Gastroesophageal sphincter (tissue), 3 donors: ENCODE measurements around the gene APOB.

Experiments used
- POLR2A ChIP-seq, 2 donors: fragments of 450-650 bp; IDR thresholded peaks; one replicate each; pipeline ENCODE4 v1.6.1; 2017; ENCODE audit warnings: antibody characterized with exemption in 2 of 2, mild to moderate bottlenecking in 2 of 2, moderate library complexity in 1 of 2
- POLR2AphosphoS5 ChIP-seq: sonication (generic); formaldehyde crosslinking; IDR thresholded peaks from one replicate; pipeline ENCODE4 v1.6.1; 2017; ENCODE audit warnings: antibody characterized with exemption
- TF ChIP-seq, protein P1 (sequence below), 4 experiments: fragments of 200-600 bp in 2 of 4; fragments of 450-650 bp in 2 of 4; sonication (generic) in 1 of 4; IDR thresholded peaks; one replicate each; pipeline ENCODE4 v1.5.1; 2017 to 2019; ENCODE audit warnings: antibody characterized with exemption in 4 of 4, mild to moderate bottlenecking in 2 of 4, moderate library complexity in 2 of 4

DNA sequence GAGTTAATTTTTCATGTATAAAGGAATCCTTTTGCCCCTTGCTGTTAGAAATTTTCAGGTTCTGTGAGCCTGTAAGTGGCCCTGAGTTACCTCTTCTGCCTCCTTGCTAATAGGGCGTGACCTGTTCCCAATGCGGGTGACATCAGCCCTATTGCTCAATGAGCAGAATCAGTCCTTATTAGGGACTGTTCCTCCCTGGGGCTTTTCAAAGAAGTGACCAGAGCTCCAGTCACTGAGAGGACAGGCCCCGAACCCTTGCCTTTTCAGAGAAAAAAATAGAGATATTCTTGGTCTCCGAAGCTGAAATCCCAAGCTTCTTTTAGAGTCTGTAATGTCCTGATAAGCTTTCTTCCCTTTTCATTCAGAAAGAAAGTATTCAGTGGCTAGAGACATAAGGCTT is 8.2 kb upstream of the APOB start:
- TF ChIP-seq, protein P1, sequence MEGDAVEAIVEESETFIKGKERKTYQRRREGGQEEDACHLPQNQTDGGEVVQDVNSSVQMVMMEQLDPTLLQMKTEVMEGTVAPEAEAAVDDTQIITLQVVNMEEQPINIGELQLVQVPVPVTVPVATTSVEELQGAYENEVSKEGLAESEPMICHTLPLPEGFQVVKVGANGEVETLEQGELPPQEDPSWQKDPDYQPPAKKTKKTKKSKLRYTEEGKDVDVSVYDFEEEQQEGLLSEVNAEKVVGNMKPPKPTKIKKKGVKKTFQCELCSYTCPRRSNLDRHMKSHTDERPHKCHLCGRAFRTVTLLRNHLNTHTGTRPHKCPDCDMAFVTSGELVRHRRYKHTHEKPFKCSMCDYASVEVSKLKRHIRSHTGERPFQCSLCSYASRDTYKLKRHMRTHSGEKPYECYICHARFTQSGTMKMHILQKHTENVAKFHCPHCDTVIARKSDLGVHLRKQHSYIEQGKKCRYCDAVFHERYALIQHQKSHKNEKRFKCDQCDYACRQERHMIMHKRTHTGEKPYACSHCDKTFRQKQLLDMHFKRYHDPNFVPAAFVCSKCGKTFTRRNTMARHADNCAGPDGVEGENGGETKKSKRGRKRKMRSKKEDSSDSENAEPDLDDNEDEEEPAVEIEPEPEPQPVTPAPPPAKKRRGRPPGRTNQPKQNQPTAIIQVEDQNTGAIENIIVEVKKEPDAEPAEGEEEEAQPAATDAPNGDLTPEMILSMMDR (IDR thresholded peaks at IDR 0.05), result no peak
- TF ChIP-seq POLR2A (IDR thresholded peaks at IDR 0.05), result no peak
- no peak for TF ChIP-seq POLR2AphosphoS5
